SK-N-SH (cell line): Measurements from ENCODE around the gene GOLGA5. TPM values are rescaled to one million over a fixed set of nuclear protein-coding genes. Genes with fewer than 3 reads are reported as not detected.

Experiments used
- CTCF ChIA-PET: fragments of 300-600, 350-600 bp; formaldehyde crosslinking; extraction: SDS; loops from one replicate; lab custom pipeline; 2021; lab: Yijun Ruan, JAX
- POLR2A ChIA-PET: fragments of 350-600 bp; sonication (Branson Sonifier 250); formaldehyde crosslinking; extraction: SDS; loops from one replicate; lab custom pipeline; 2020; ENCODE audit warnings: antibody characterized with exemption, inconsistent platforms; lab: Yijun Ruan, JAX
- DNase-seq: peaks from one replicate; pipeline ENCODE4 v3.0.0; 2012
- H2AFZ ChIP-seq: fragments of 200-600 bp; sonication (generic); 2 replicates; pipeline ENCODE4 v1.8.1; 2016; ENCODE audit warnings: antibody characterized with exemption, mild to moderate bottlenecking, low read depth
- H3F3A ChIP-seq: fragments of 200-600 bp; sonication (generic); replicated peaks from 2 replicates; pipeline ENCODE3; 2016; ENCODE audit warnings: antibody characterized with exemption, mild to moderate bottlenecking; ENCODE audit not compliant: insufficient read depth
- H3K27ac ChIP-seq, 2 experiments: fragments of 200-500 bp in 1 of 2; fragments of 200-600 bp in 1 of 2; sonication (Bioruptor generic) in 1 of 2; sonication (generic), shearing (Covaris generic) in 1 of 2; 2 replicates each; pipeline versions ENCODE4 v1.5.1 to v1.6.1; 2014 to 2016; ENCODE audit warnings: low read depth in 2 of 2, inconsistent platforms in 1 of 2, low read length in 1 of 2, mild to moderate bottlenecking in 1 of 2, mixed read lengths in 1 of 2
- H3K27me3 ChIP-seq: fragments of 200-600 bp; sonication (generic), shearing (Covaris generic); 2 replicates; pipeline ENCODE4 v1.6.1; 2016; ENCODE audit warnings: mixed run types; ENCODE audit not compliant: insufficient read depth
- H3K36me3 ChIP-seq, 2 experiments: fragments of 200-500 bp in 1 of 2; fragments of 200-600 bp in 1 of 2; sonication (Bioruptor generic) in 1 of 2; sonication (generic) in 1 of 2; replicated peaks in 1 of 2; 2 replicates each; pipeline versions ENCODE3 to v1.5.1; 2014 to 2016; ENCODE audit warnings: low read length in 1 of 2, mild to moderate bottlenecking in 1 of 2; ENCODE audit not compliant: insufficient read depth in 2 of 2, control insufficient read depth in 1 of 2
- H3K4me1 ChIP-seq, 2 experiments: fragments of 200-500 bp in 1 of 2; fragments of 200-600 bp in 1 of 2; sonication (Bioruptor generic) in 1 of 2; sonication (generic), shearing (Covaris generic) in 1 of 2; 2 replicates each; pipeline versions ENCODE4 v1.5.1 to v1.6.1; 2014 to 2016; ENCODE audit warnings: low read depth in 1 of 2, low read length in 1 of 2, mixed run types in 1 of 2; ENCODE audit not compliant: insufficient read depth in 2 of 2, control insufficient read depth in 1 of 2
- H3K4me2 ChIP-seq: fragments of 200-600 bp; sonication (generic), shearing (Covaris generic); 2 replicates; pipeline ENCODE4 v1.6.1; 2017; ENCODE audit warnings: mixed run types
- H3K4me3 ChIP-seq, 2 experiments: fragments of 200-500 bp in 1 of 2; fragments of 200-600 bp in 1 of 2; sonication (Bioruptor generic) in 1 of 2; sonication (generic), shearing (Covaris generic) in 1 of 2; 2 replicates each; pipeline versions ENCODE4 v1.5.1 to v1.8.1; 2014 to 2016; ENCODE audit warnings: low read depth in 2 of 2, inconsistent platforms in 1 of 2, low read length in 1 of 2, mild to moderate bottlenecking in 1 of 2, mixed read lengths in 1 of 2, moderate library complexity in 1 of 2
- H3K79me2 ChIP-seq: fragments of 200-600 bp; sonication (generic); 2 replicates; pipeline ENCODE4 v1.8.1; 2017; ENCODE audit warnings: mild to moderate bottlenecking; ENCODE audit not compliant: insufficient read depth
- H3K9ac ChIP-seq: fragments of 200-600 bp; sonication (generic); 2 replicates; pipeline ENCODE4 v1.6.1; 2017; ENCODE audit warnings: mixed run types
- H3K9me2 ChIP-seq: fragments of 200-600 bp; sonication (generic); 2 replicates; pipeline ENCODE4 v1.6.1; 2017; ENCODE audit warnings: mixed run types
- H3K9me3 ChIP-seq: fragments of 200-600 bp; sonication (generic); 2 replicates; pipeline ENCODE4 v1.6.1; 2017; ENCODE audit warnings: mixed run types, mild to moderate bottlenecking, moderate library complexity
- H4K20me1 ChIP-seq: fragments of 200-600 bp; sonication (generic); 2 replicates; pipeline ENCODE4 v1.6.1; 2017; ENCODE audit warnings: mild to moderate bottlenecking, mixed run types; ENCODE audit not compliant: insufficient read depth
- CHD2 ChIP-seq: fragments of 150-350 bp; IDR thresholded peaks from 2 replicates; pipeline ENCODE4 v1.6.1; 2018; ENCODE audit warnings: low read length; ENCODE audit not compliant: partially characterized antibody
- ELF1 ChIP-seq: IDR thresholded peaks from 2 replicates; pipeline ENCODE4 v1.4.0; 2012
- EZH2phosphoT487 ChIP-seq: fragments of 200-600 bp; sonication (generic); IDR thresholded peaks from 2 replicates; pipeline ENCODE4 v1.6.1; 2017; ENCODE audit warnings: low read depth, mixed run types, mild to moderate bottlenecking, antibody characterized with exemption, moderate library complexity, borderline replicate concordance
- GATA2 ChIP-seq: sonication (generic); formaldehyde crosslinking; IDR thresholded peaks from 2 replicates; pipeline ENCODE4 v1.5.0; 2020; ENCODE audit warnings: mild to moderate bottlenecking, missing genetic modification reagents
- NFIC ChIP-seq: IDR thresholded peaks from 2 replicates; pipeline ENCODE4 v1.4.0; 2012; ENCODE audit warnings: borderline replicate concordance
- NRF1 ChIP-seq: IDR thresholded peaks from 2 replicates; pipeline ENCODE4 v1.6.1; 2012; ENCODE audit warnings: low read depth, mild to moderate bottlenecking, low read length
- POLR2AphosphoS5 ChIP-seq: IDR thresholded peaks from 2 replicates; pipeline ENCODE4 v1.6.1; 2012; ENCODE audit warnings: low read depth, low read length
- RAD21 ChIP-seq: IDR thresholded peaks from 2 replicates; pipeline ENCODE4 v1.6.1; 2012; ENCODE audit warnings: mild to moderate bottlenecking, low read length
- RCOR1 ChIP-seq: fragments of 150-350 bp; IDR thresholded peaks from 2 replicates; pipeline ENCODE4 v1.6.1; 2017; ENCODE audit warnings: antibody characterized with exemption, low read length
- RFX5 ChIP-seq: IDR thresholded peaks from 2 replicates; pipeline ENCODE4 v1.6.1; 2012; ENCODE audit warnings: mild to moderate bottlenecking, improper control_type of control experiment, low read length
- RXRA ChIP-seq: IDR thresholded peaks from 2 replicates; pipeline ENCODE4 v1.4.0; 2012; ENCODE audit warnings: low read depth, mild to moderate bottlenecking, borderline replicate concordance
- SIN3A ChIP-seq: IDR thresholded peaks from 2 replicates; pipeline ENCODE4 v1.6.1; 2012; ENCODE audit warnings: low read depth, mild to moderate bottlenecking, low read length, moderate library complexity, borderline replicate concordance
- SMC3 ChIP-seq: IDR thresholded peaks from 2 replicates; pipeline ENCODE4 v1.6.1; 2012; ENCODE audit warnings: low read depth, low read length, improper control_type of control experiment
- TAF1 ChIP-seq: IDR thresholded peaks from 2 replicates; pipeline ENCODE4 v1.6.1; 2012; ENCODE audit warnings: low read depth, mild to moderate bottlenecking, low read length, moderate library complexity, borderline replicate concordance
- TCF12 ChIP-seq: IDR thresholded peaks from 2 replicates; pipeline ENCODE4 v1.4.0; 2012
- whole genome bisulfite sequencing: methylation state at CpG from one replicate; pipeline ENCODE4 v1.1.6; 2017; ENCODE audit warnings: low lambda C conversion rate; 5-methylcytosine and 5-hydroxymethylcytosine counted together
- polyA plus RNA-seq, 3 experiments: library from polyadenylated mRNA; depleted of rRNA; stranded (reverse); fragments of >200 nt; gene quantifications; 2 replicates each; pipeline ENCODE4 v1.2.3, GENCODE V29; 2012
- TF ChIP-seq, protein P1 (sequence below): IDR thresholded peaks from 2 replicates; pipeline ENCODE4; 2012
- TF ChIP-seq, protein P2 (sequence below): IDR thresholded peaks from 2 replicates; pipeline ENCODE4 v1.4.0; 2012; ENCODE audit warnings: low read depth, borderline replicate concordance
- TF ChIP-seq, protein P3 (sequence below): fragments of 200-600 bp; sonication (generic); IDR thresholded peaks from 2 replicates; pipeline ENCODE4 v1.6.1; 2017; ENCODE audit warnings: antibody characterized with exemption, mild to moderate bottlenecking, moderate library complexity
- TF ChIP-seq, protein P4 (sequence below): IDR thresholded peaks from 2 replicates; pipeline ENCODE4 v1.6.1; 2012; ENCODE audit warnings: mild to moderate bottlenecking, low read depth, low read length, moderate library complexity
- TF ChIP-seq, protein P5 (sequence below): fragments of 150-350 bp; IDR thresholded peaks from 2 replicates; pipeline ENCODE4 v1.6.1; 2016; ENCODE audit warnings: mild to moderate bottlenecking, low read depth, low read length

Gene GOLGA5
- polyA plus RNA-seq, 1 of the 3 experiments (the other 2 are of a cell fraction), result 25.6 TPM

DNA sequence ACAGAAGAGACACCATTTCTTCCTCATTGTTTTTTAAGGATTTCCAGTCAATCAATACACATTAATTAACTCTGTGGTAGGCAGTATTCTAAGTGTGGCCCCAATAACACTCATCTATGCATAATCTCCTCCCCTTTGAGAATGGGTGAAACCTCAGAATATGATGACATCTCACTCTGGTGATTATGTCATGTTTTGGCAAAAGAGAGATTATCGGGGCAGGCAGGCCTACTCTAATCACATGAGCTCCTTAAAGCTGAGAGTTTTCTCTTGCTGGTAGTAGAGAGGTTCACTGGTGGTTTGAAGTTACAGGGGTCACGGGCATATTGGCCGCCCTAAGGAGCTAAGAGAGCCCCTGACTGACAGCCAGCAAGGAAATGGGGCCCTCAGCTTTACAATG is 38.6 kb upstream of the GOLGA5 start:
- no peak overlapping the region for H3K27ac ChIP-seq
- H4K20me1 ChIP-seq, result no peaks in the 10 kb centered on the region
- H3K27me3 ChIP-seq, result no peaks in the 10 kb centered on the region
- no peak overlapping the region for H3K9ac ChIP-seq
- POLR2A ChIA-PET, result no interaction called here
- H3K4me2 ChIP-seq, result no peak overlapping the region
- CTCF ChIA-PET, result interaction anchor here (2.4 kb wide), 1 partner anchor 69 kb away, joined by 7 read pairs; no protein-coding TSS in a partner anchor
- no peaks in the 10 kb centered on the region for H3K9me2 ChIP-seq
- H3K4me3 ChIP-seq, result no peak overlapping the region
- H3K4me1 ChIP-seq, result no peaks in the 10 kb centered on the region
- WGBS, result 74% methylated on average over 3 of the region's 3 CpGs
- H3F3A ChIP-seq, result no peaks in the 10 kb centered on the region
- no peak for DNase-seq
- no peaks in the 10 kb centered on the region for H3K9me3 ChIP-seq
- no peaks in the 10 kb centered on the region for H3K79me2 ChIP-seq
- TF ChIP-seq SMC3, result no peak
- no peak for TF ChIP-seq RFX5
- TF ChIP-seq RXRA, result no peak
- TF ChIP-seq, protein P1, sequence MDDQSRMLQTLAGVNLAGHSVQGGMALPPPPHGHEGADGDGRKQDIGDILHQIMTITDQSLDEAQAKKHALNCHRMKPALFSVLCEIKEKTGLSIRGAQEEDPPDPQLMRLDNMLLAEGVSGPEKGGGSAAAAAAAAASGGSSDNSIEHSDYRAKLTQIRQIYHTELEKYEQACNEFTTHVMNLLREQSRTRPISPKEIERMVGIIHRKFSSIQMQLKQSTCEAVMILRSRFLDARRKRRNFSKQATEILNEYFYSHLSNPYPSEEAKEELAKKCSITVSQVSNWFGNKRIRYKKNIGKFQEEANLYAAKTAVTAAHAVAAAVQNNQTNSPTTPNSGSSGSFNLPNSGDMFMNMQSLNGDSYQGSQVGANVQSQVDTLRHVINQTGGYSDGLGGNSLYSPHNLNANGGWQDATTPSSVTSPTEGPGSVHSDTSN, result no peak
- TF ChIP-seq RAD21, result no peak
- TF ChIP-seq RCOR1, result no peak
- no peak for TF ChIP-seq NRF1
- TF ChIP-seq, protein P2, sequence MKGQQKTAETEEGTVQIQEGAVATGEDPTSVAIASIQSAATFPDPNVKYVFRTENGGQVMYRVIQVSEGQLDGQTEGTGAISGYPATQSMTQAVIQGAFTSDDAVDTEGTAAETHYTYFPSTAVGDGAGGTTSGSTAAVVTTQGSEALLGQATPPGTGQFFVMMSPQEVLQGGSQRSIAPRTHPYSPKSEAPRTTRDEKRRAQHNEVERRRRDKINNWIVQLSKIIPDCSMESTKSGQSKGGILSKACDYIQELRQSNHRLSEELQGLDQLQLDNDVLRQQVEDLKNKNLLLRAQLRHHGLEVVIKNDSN, result no peak
- no peak for TF ChIP-seq NFIC
- TF ChIP-seq, protein P3, sequence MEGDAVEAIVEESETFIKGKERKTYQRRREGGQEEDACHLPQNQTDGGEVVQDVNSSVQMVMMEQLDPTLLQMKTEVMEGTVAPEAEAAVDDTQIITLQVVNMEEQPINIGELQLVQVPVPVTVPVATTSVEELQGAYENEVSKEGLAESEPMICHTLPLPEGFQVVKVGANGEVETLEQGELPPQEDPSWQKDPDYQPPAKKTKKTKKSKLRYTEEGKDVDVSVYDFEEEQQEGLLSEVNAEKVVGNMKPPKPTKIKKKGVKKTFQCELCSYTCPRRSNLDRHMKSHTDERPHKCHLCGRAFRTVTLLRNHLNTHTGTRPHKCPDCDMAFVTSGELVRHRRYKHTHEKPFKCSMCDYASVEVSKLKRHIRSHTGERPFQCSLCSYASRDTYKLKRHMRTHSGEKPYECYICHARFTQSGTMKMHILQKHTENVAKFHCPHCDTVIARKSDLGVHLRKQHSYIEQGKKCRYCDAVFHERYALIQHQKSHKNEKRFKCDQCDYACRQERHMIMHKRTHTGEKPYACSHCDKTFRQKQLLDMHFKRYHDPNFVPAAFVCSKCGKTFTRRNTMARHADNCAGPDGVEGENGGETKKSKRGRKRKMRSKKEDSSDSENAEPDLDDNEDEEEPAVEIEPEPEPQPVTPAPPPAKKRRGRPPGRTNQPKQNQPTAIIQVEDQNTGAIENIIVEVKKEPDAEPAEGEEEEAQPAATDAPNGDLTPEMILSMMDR, result no peak
- TF ChIP-seq ELF1, result no peak
- TF ChIP-seq TCF12, result no peak
- no peak for TF ChIP-seq TAF1
- no peak for TF ChIP-seq SIN3A
- TF ChIP-seq, protein P4, sequence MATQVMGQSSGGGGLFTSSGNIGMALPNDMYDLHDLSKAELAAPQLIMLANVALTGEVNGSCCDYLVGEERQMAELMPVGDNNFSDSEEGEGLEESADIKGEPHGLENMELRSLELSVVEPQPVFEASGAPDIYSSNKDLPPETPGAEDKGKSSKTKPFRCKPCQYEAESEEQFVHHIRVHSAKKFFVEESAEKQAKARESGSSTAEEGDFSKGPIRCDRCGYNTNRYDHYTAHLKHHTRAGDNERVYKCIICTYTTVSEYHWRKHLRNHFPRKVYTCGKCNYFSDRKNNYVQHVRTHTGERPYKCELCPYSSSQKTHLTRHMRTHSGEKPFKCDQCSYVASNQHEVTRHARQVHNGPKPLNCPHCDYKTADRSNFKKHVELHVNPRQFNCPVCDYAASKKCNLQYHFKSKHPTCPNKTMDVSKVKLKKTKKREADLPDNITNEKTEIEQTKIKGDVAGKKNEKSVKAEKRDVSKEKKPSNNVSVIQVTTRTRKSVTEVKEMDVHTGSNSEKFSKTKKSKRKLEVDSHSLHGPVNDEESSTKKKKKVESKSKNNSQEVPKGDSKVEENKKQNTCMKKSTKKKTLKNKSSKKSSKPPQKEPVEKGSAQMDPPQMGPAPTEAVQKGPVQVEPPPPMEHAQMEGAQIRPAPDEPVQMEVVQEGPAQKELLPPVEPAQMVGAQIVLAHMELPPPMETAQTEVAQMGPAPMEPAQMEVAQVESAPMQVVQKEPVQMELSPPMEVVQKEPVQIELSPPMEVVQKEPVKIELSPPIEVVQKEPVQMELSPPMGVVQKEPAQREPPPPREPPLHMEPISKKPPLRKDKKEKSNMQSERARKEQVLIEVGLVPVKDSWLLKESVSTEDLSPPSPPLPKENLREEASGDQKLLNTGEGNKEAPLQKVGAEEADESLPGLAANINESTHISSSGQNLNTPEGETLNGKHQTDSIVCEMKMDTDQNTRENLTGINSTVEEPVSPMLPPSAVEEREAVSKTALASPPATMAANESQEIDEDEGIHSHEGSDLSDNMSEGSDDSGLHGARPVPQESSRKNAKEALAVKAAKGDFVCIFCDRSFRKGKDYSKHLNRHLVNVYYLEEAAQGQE, result no peak
- TF ChIP-seq CHD2, result no peak
- no peak for TF ChIP-seq EZH2phosphoT487
- TF ChIP-seq POLR2AphosphoS5, result no peak
- TF ChIP-seq, protein P5, sequence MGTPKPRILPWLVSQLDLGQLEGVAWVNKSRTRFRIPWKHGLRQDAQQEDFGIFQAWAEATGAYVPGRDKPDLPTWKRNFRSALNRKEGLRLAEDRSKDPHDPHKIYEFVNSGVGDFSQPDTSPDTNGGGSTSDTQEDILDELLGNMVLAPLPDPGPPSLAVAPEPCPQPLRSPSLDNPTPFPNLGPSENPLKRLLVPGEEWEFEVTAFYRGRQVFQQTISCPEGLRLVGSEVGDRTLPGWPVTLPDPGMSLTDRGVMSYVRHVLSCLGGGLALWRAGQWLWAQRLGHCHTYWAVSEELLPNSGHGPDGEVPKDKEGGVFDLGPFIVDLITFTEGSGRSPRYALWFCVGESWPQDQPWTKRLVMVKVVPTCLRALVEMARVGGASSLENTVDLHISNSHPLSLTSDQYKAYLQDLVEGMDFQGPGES, result no peak
- TF ChIP-seq GATA2 (CRISPR knock-in tag), result no peak
- TF ChIP-seq, all 33 proteins: peak for 0
- no peak overlapping the region; the same call in 1 of the 2 replicates for H2AFZ ChIP-seq
- no peaks in the 10 kb centered on the region for H3K36me3 ChIP-seq
